Mammary epithelial cell (primary cell): ENCODE results near the gene BTBD1.

Experiments
- EZH2 ChIP-seq: IDR thresholded peaks from 2 replicates; pipeline ENCODE4 v1.6.1; 2012; ENCODE audit warnings: low read length, inconsistent platforms, borderline replicate concordance
- TF ChIP-seq, protein P1 (sequence below), 2 donors: IDR thresholded peaks in 1 of 2; conservative IDR thresholded peaks in 1 of 2; 2 replicates each; pipeline ENCODE4 v1.5.1; 2011 to 2012; ENCODE audit warnings: inconsistent platforms in 2 of 2, low read length in 2 of 2, mild to moderate bottlenecking in 2 of 2, control low read depth in 1 of 2, low read depth in 1 of 2; ENCODE audit not compliant: insufficient read depth in 1 of 2; ENCODE audit errors: extremely low read depth in 1 of 2

GRCh38 chr15:83111149-83111548, 44.1 kb upstream of the BTBD1 start:
- TF ChIP-seq, protein P1, sequence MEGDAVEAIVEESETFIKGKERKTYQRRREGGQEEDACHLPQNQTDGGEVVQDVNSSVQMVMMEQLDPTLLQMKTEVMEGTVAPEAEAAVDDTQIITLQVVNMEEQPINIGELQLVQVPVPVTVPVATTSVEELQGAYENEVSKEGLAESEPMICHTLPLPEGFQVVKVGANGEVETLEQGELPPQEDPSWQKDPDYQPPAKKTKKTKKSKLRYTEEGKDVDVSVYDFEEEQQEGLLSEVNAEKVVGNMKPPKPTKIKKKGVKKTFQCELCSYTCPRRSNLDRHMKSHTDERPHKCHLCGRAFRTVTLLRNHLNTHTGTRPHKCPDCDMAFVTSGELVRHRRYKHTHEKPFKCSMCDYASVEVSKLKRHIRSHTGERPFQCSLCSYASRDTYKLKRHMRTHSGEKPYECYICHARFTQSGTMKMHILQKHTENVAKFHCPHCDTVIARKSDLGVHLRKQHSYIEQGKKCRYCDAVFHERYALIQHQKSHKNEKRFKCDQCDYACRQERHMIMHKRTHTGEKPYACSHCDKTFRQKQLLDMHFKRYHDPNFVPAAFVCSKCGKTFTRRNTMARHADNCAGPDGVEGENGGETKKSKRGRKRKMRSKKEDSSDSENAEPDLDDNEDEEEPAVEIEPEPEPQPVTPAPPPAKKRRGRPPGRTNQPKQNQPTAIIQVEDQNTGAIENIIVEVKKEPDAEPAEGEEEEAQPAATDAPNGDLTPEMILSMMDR (conservative IDR thresholded peaks at IDR 0.05 in 1 of 2, IDR thresholded peaks at IDR 0.05 in 1 of 2; ENCODE audit: extremely low read depth in 1 of 2, insufficient read depth in 1 of 2, low read depth in 1 of 2, low read length in 2 of 2) = no peak
- TF ChIP-seq EZH2 = no peak
